GM19023 (cell line): ENCODE data around the gene ZNF148.
"Not testable (repeated sequence)": the region's sequence is repeated elsewhere in the genome, so short reads cannot be mapped to it uniquely, and the experiment has no call there.

Source experiments
- ATAC-seq: cut with Tn5 transposase; IDR thresholded peaks from one replicate; pipeline ENCODE4 v1.9.1; 2021; ENCODE audit warnings: mild to moderate bottlenecking, moderate library complexity; ENCODE audit not compliant: unreplicated experiment

ZNF148 gene, protein sequence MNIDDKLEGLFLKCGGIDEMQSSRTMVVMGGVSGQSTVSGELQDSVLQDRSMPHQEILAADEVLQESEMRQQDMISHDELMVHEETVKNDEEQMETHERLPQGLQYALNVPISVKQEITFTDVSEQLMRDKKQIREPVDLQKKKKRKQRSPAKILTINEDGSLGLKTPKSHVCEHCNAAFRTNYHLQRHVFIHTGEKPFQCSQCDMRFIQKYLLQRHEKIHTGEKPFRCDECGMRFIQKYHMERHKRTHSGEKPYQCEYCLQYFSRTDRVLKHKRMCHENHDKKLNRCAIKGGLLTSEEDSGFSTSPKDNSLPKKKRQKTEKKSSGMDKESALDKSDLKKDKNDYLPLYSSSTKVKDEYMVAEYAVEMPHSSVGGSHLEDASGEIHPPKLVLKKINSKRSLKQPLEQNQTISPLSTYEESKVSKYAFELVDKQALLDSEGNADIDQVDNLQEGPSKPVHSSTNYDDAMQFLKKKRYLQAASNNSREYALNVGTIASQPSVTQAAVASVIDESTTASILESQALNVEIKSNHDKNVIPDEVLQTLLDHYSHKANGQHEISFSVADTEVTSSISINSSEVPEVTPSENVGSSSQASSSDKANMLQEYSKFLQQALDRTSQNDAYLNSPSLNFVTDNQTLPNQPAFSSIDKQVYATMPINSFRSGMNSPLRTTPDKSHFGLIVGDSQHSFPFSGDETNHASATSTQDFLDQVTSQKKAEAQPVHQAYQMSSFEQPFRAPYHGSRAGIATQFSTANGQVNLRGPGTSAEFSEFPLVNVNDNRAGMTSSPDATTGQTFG

GRCh38 chr3:125374996-125375941 lies at the start of gene ZNF148:
Gene ZNF148 (minus strand): TSS chr3:125375325. CDS start chr3:125313640, 61,685 bp downstream.
- ATAC-seq, result peak; percentile 84

GRCh38 chr3:125418306-125418705 lies 43.2 kb upstream of the ZNF148 start:
- no peak for ATAC-seq

DNA sequence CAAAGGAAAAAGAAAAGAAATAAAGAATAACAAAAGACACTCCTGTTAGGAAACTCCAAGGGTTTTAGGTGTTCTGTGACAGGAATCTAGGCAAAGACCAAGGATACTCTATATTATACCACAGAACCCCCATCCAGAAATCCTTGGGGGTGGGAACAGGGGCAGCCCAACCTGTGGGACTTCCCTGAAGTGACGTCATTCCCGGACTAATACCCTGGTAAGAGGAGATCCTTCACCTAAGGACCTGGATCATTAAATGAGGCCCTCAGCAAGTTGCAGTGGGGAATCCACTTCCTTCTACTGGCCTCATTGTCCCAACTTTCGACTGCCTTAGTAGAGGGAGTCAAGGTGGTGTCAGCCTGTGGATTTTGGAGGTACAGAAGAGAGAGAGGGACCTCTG lies 41.1 kb upstream of the ZNF148 start:
- ATAC-seq, result no peak

DNA sequence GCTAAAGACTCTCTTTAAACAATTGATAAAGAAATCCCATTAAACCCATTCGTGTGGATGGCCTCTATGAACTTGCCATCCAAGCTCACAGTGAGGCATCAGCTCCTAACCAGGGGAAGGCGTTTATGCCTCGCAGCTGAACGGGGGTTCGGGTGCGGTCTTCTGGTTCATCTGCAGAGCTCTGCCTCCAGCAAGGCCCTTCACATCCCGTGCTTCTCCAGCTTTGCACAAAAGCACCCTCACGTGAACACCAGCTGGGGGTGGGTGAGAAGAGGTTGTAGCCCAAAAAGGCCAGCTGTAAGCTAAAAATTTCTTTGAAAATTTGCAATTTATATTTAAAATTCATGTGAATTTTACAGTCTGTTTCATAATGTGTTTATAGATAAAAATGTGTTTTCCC lies 39.5 kb upstream of the ZNF148 start:
- ATAC-seq, result no peak

GRCh38 chr3:125410922-125411321 lies 35.8 kb upstream of the ZNF148 start:
- ATAC-seq, result no peak

DNA sequence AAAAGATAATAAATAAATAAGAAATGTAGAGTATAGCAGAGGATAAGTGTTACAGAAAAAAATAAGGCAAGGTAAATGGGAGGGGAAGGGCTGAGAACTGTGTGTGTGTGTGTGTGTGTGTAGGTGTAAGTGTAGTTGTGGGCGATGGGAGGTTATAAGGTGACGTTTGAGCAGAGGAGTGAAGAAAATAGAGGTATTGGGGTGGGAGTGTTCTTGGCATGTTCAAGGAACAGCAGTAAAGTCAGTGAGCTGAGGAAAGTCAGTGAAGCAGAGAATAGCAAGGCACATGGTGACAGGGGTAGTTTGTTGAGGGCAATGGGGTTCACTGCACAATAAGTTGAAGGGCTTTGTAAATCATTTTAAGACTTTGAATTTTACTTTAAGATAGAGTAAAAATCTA lies 30.9 kb upstream of the ZNF148 start:
- no peak for ATAC-seq

GRCh38 chr3:125405515-125405914 lies 30.4 kb upstream of the ZNF148 start:
- not testable (repeated sequence) for ATAC-seq

DNA sequence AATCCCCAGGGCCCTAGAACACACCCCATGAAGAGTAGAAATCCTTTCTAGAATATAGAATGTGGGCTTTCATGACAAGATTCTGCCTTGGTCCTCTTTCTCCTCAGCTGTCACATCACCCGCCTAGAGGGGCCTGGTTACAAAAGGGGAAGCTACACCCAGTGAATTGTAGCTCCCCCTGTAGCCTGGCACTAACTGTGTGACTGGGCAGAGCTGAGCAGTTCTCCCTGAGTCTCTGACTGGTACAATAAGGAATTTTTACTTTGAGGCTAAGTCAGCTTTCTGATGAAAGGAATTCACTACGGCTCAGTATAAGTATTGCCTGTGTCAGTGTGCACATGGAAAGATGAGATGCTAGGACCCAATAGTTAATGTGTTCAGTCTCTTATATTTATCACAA lies 28.7 kb upstream of the ZNF148 start:
- no peak for ATAC-seq

- no peak for ATAC-seq
Measured at GRCh38 chr3:125402639-125403038, 27.5 kb upstream of the ZNF148 start.

DNA sequence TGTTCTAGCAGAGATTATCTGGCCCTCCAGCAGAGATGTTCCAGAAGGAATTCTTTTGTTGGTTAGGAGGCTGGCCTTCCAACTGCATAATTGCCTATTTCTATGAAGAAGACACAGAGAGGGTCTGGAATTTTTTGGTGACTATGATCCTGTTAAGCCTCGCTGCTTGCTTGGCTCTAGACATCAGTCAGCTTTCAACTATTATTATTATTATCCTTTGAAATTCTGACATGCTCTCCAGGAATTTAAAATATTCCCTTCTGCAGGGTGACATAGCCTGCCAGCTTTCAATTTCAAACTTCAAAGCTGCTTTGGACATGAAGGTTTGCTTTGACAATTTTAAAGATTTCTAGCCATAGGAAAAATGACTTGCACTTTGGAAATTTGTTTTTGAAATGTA lies 26.3 kb upstream of the ZNF148 start:
- ATAC-seq, result no peak

- ATAC-seq, result no peak
Measured at GRCh38 chr3:125398952-125399351, 23.8 kb upstream of the ZNF148 start.

DNA sequence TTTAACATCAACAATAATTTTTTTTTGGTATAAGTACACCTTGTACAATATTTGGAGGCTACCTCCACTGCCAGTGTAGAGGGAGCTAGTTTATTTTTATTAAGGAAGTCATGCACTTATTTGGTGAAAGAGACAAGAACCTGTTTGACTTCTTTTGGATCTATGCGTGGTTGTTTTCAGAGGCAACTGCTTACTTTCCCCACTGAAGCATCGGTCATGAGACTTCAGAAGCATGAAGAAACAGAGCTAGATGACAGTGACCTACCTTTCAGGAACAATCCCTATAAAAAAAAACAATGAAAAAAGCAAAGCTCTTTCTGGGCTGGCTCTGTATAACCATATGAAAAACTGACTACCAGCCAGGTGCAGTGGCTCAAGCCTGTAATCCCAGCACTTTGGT lies 20.0 kb upstream of the ZNF148 start:
- no peak for ATAC-seq

DNA sequence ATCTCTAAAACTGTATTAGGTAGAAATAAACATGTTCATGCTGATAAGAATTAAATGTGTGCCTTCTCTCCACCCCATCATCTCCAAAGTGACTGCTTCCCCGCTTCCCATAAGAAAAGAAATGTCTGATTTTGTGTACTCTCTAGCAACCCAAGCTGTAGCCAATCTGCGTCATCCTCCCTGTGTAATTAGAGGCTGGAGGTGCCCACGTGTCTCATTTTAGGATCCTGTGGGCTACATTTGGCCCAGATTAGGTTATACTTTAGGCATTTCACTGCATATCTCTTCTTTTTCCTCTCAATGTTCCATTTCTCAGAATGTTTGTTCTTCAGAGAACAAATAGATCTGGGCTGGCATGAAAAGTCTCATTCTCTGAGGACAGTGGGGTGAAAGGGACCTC lies 19.3 kb upstream of the ZNF148 start:
- ATAC-seq, result no peak

DNA sequence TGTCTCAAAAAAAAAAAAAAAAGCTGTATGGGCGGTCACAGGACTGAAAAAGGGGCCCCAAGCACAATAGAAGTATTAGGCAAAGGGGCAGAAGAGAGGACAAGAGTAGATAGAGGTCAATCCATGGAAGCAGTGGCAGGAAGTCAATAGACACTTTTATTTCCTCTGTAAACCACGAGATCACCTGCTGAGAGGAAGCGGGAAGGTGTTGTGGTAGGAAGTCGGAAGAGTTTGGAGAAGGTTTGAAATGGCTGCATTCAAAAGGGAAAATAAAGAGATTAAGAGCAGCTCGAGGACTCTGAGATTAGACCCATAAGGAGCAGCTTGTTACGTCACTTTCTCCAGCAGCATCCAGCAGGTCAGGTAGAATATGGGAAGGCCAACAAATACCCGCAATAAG lies 14.2 kb upstream of the ZNF148 start:
- ATAC-seq, result no peak

DNA sequence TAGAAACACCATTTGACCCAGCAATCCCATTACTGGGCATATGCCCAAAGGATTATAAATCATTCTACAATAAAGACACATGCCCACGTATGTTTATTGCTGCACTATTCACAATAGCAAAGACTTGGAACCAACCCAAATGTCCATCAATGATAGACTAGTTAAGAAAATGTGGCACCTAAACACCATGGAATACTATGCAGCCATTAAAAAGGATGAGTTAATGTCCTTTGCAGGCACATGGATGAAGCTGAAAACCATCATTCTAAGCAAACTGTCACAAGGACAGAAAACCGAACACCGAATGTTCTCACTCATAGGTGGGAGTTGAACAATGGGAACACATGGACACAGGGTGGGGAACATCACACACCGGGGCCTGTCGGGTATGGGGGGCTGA lies 13.2 kb upstream of the ZNF148 start:
- not testable (repeated sequence) for ATAC-seq

DNA sequence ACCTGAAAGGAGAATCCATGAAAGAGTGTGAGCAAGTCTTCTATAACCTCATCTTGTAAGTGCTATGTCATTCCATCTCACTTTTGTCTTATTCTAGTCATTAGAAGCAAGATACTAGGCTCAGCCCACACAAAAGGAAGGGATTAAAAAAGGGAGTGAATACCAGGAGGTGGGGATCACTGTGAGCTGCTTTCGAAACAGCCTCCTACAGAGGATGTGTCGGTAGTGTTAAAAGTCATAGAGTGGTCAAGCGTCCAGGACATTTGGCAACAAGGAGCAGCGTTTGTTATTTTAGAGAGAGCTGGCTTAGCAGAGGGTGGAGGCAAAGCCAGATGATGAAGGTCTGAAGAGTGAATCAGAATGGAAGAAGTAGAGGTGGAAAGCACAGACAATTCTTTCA lies 11.7 kb upstream of the ZNF148 start:
- ATAC-seq, result no peak

DNA sequence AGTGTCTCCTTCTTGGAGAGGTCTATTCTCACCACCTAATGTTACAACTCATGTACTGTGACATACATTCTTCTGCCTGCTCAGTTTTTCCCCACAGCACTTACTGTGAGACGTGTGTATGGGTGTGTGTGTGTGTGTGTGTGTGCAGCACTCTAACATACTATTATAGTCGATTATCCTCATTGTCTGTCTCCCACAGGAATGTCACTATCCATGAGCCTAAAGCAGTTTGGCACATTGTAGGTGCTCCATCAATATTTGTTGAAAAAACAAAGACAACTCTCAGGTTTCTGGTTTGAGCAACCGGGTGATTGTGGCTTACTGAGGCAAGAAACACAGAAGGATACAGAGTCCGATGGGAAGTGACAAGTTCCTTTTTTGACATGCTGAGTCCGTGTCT lies 8.6 kb upstream of the ZNF148 start:
- no peak for ATAC-seq

DNA sequence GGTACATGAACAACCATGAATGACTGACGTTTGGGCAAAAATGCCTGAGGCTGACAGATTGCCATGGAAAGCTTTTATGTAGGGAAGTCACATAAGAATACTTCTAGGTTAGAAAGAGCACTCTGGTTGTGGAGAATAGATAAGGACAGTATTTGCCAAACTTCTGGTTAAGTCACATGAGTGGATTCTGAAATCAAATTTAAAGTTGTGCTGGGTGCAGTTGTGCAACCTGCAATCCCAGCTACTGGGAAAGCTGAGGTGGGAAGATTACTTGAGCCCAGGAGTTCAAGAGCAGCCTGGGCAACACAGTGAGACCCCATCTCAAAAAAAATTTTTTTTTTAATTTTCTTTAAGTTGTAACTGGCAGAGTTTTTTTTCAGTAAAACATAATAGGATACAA lies 7.2 kb upstream of the ZNF148 start:
- no peak for ATAC-seq

GRCh38 chr3:125381743-125382142 lies 6.6 kb upstream of the ZNF148 start:
- no peak for ATAC-seq

GRCh38 chr3:125381314-125381713 lies 6.2 kb upstream of the ZNF148 start:
- no peak for ATAC-seq

DNA sequence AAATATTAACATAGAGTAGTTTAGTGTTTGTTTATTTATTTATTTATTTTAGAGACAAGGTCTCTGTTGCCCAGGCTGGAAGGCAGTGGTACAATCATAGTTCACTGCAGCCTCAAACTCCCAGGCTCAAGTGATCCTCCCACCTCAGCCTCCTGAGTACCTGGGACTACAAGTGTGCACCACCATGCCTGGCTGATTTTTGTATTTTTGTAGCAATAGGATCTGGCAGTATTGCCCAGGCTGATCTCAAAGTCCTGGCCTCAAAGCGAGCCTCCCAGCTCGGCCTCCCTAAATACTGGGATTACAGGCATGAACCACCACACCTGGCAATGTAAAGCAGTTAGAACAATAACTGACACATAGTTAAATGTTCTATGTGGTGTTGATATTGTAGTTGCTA lies 4.4 kb upstream of the ZNF148 start:
- ATAC-seq, result no peak
